HepG2 (cell line): ENCODE results near the gene AGFG1. TPM values are rescaled to one million over a fixed set of nuclear protein-coding genes. Genes with fewer than 3 reads are reported as not detected.

Source experiments
- CHD4 ChIP-seq: fragments of 200-600 bp; sonication (generic); IDR thresholded peaks from 2 replicates; pipeline ENCODE4 v1.7.0; 2017; ENCODE audit warnings: mild to moderate bottlenecking, low read length, borderline replicate concordance
- GPN1 ChIP-seq: sonication (generic); formaldehyde crosslinking; IDR thresholded peaks from 2 replicates; pipeline ENCODE4 v1.5.1; 2020; ENCODE audit warnings: missing genetic modification reagents, borderline replicate concordance
- HDAC6 ChIP-seq: fragments of 200-600 bp; sonication (generic); IDR thresholded peaks from 2 replicates; pipeline ENCODE4 v1.7.0; 2017; ENCODE audit warnings: mild to moderate bottlenecking, antibody characterized with exemption, low read length, low read depth
- MEIS1 ChIP-seq: sonication (generic); formaldehyde crosslinking; IDR thresholded peaks from 2 replicates; pipeline ENCODE4 v1.9.0; 2021; ENCODE audit warnings: mild to moderate bottlenecking, missing genetic modification reagents, moderate library complexity, borderline replicate concordance
- MIER3 ChIP-seq: IDR thresholded peaks from 2 replicates; pipeline ENCODE4 v1.6.1; 2016; ENCODE audit warnings: missing compliant biosample characterization, borderline replicate concordance
- MZF1 ChIP-seq: sonication (generic); formaldehyde crosslinking; IDR thresholded peaks from 2 replicates; pipeline ENCODE4 v1.8.1; 2023; ENCODE audit warnings: mild to moderate bottlenecking, missing genetic modification reagents, borderline replicate concordance
- NCOR1 ChIP-seq: fragments of 200-600 bp; sonication (generic); IDR thresholded peaks from 2 replicates; pipeline ENCODE4 v1.7.0; 2017; ENCODE audit warnings: antibody characterized with exemption, low read length, borderline replicate concordance
- SCMH1 ChIP-seq: sonication (generic); formaldehyde crosslinking; IDR thresholded peaks from 2 replicates; pipeline ENCODE4 v1.9.0; 2021; ENCODE audit warnings: missing genetic modification reagents, mild to moderate bottlenecking, borderline replicate concordance
- SMARCE1 ChIP-seq: fragments of 450-650 bp; IDR thresholded peaks from 2 replicates; pipeline ENCODE4 v1.6.1; 2017; ENCODE audit warnings: borderline replicate concordance
- SRY ChIP-seq: sonication (generic); formaldehyde crosslinking; IDR thresholded peaks from 2 replicates; pipeline ENCODE4 v1.8.0; 2022; ENCODE audit warnings: mild to moderate bottlenecking, missing genetic modification reagents
- ZBTB7B ChIP-seq: sonication (generic); formaldehyde crosslinking; IDR thresholded peaks from 2 replicates; pipeline ENCODE4 v1.4.0; 2020; ENCODE audit warnings: missing genetic modification reagents
- ZMYM2 ChIP-seq: sonication (generic); formaldehyde crosslinking; IDR thresholded peaks from 2 replicates; pipeline ENCODE4 v1.8.0; 2022; ENCODE audit warnings: mild to moderate bottlenecking, missing genetic modification reagents
- ZNF263 ChIP-seq: sonication (generic); formaldehyde crosslinking; IDR thresholded peaks from 2 replicates; pipeline ENCODE4 v1.4.0; 2020; ENCODE audit warnings: missing genetic modification reagents
- ZNF572 ChIP-seq: sonication (generic); formaldehyde crosslinking; IDR thresholded peaks from 2 replicates; pipeline ENCODE4 v1.5.1; 2020; ENCODE audit warnings: mild to moderate bottlenecking, missing genetic modification reagents
- ZNF619 ChIP-seq: sonication (generic); formaldehyde crosslinking; IDR thresholded peaks from 2 replicates; pipeline ENCODE4 v1.4.0; 2020; ENCODE audit warnings: mild to moderate bottlenecking, missing genetic modification reagents
- ZNF761 ChIP-seq: sonication (generic); formaldehyde crosslinking; conservative IDR thresholded peaks from 2 replicates; pipeline ENCODE4 v1.4.0; 2020; ENCODE audit warnings: mild to moderate bottlenecking, missing genetic modification reagents
- polyA plus RNA-seq, 8 experiments: library from polyadenylated mRNA; depleted of rRNA in 3 of 8; stranded (reverse) in 7 of 8; unstranded in 1 of 8; fragments of >200 nt; fragmentation: Illumina TruSeq in 4 of 8; extraction: Trizol in 4 of 8; gene quantifications; 2 replicates each; pipeline versions ENCODE4 v1.2.1 to v1.2.3, GENCODE V29; 2011 to 2016; ENCODE audit warnings: low read depth in 4 of 8, missing spikeins in 1 of 8, mixed read lengths in 1 of 8; ENCODE audit not compliant: insufficient read depth in 1 of 8
- total RNA-seq, 5 experiments: library from RNA; depleted of rRNA; stranded (reverse); fragments of >200 nt; fragmentation: Illumina TruSeq; extraction: Trizol; gene quantifications; 2 replicates each; pipeline ENCODE4 v1.2.3, GENCODE V29; 2016; ENCODE audit warnings: low read depth in 1 of 5
- TF ChIP-seq, protein P1 (sequence below): sonication (generic); formaldehyde crosslinking; IDR thresholded peaks from 2 replicates; pipeline ENCODE4 v1.8.0; 2022; ENCODE audit warnings: missing genetic modification reagents, mild to moderate bottlenecking, inconsistent platforms, borderline replicate concordance
- TF ChIP-seq, protein P2 (sequence below): sonication (generic); formaldehyde crosslinking; IDR thresholded peaks from 2 replicates; pipeline ENCODE4 v1.5.0; 2020; ENCODE audit warnings: missing genetic modification reagents
- TF ChIP-seq, protein P3 (sequence below): sonication (generic); formaldehyde crosslinking; IDR thresholded peaks from 2 replicates; pipeline ENCODE4 v1.5.0; 2020; ENCODE audit warnings: mild to moderate bottlenecking, low read depth, missing genetic modification reagents, borderline replicate concordance
- TF ChIP-seq, protein P4 (sequence below): sonication (generic); formaldehyde crosslinking; IDR thresholded peaks from 2 replicates; pipeline ENCODE4 v1.4.0; 2020; ENCODE audit warnings: mild to moderate bottlenecking, missing genetic modification reagents

AGFG1 gene
- total and polyA plus RNA-seq, 2 of the 13 experiments (the other 11 are each of a cell fraction or from before 2014, with no cell fraction given) = 145 to 168 TPM

DNA sequence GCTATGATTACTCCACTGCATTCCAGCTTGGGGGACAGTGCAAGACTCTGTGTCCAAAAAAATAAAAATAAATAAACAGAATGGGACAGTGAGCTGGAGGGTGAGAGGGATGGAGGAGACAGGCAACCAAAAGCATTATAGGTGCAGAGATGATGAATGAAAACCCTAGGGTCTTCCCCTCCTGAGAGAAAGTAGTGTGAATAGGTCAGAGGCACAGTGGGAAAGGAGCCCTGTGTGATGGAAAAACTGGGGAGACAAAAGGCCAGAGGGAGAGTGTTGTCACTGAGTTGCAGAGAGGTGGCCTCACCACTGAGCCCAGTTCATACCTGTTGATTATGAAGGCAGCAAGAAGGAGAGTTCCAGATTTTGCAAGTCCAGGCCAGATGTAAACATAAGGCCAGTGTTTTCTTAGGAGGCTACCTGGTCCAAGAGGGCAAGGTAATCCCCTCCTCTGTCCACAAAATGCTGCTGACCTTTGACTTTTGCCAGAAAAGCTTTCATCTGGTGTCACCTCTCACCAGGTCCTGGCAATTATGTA is 17.6 kb upstream of the AGFG1 start (continued):
- TF ChIP-seq, protein P1, sequence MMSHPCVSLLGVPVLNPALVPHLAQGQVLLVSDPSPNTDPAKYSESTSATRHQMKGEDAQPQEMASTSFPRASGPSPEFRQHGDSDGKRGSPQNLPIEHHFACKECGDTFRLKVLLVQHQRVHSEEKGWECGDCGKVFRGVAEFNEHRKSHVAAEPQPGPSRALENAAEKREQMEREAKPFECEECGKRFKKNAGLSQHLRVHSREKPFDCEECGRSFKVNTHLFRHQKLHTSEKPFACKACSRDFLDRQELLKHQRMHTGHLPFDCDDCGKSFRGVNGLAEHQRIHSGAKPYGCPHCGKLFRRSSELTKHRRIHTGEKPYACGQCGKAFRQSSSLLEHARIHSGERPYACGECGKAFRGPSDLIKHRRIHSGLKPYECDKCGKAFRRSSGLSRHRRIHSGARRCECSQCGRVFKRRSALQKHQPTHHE (CRISPR knock-in tag) = no peak
- TF ChIP-seq, protein P2, sequence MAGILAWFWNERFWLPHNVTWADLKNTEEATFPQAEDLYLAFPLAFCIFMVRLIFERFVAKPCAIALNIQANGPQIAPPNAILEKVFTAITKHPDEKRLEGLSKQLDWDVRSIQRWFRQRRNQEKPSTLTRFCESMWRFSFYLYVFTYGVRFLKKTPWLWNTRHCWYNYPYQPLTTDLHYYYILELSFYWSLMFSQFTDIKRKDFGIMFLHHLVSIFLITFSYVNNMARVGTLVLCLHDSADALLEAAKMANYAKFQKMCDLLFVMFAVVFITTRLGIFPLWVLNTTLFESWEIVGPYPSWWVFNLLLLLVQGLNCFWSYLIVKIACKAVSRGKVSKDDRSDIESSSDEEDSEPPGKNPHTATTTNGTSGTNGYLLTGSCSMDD = no peak
- TF ChIP-seq SCMH1 (CRISPR knock-in tag) = no peak
- TF ChIP-seq, protein P3, sequence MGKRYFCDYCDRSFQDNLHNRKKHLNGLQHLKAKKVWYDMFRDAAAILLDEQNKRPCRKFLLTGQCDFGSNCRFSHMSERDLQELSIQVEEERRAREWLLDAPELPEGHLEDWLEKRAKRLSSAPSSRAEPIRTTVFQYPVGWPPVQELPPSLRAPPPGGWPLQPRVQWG (CRISPR knock-in tag) = no peak
- TF ChIP-seq SMARCE1 = no peak
- no peak for TF ChIP-seq ZNF619
- TF ChIP-seq ZMYM2 = peak; percentile 35; the same call in 1 of the 2 replicates
- no peak for TF ChIP-seq MEIS1
- 0 out of 2 replicates have a peak, but pooled peaks have one; percentile 37 for TF ChIP-seq ZNF761 (CRISPR knock-in tag)
- TF ChIP-seq SRY (CRISPR knock-in tag) = no peak
- TF ChIP-seq CHD4 = no peak
- no peak for TF ChIP-seq GPN1 (CRISPR knock-in tag)
- TF ChIP-seq MIER3 (CRISPR knock-in tag) = peak; percentile 62; the same call in 1 of the 2 replicates
- TF ChIP-seq NCOR1 = no peak; the same call in 1 of the 2 replicates
- no peak for TF ChIP-seq MZF1 (CRISPR knock-in tag)
- TF ChIP-seq ZBTB7B (CRISPR knock-in tag) = 0 out of 2 replicates have a peak, but pooled peaks have one; percentile 28
- TF ChIP-seq, protein P4, sequence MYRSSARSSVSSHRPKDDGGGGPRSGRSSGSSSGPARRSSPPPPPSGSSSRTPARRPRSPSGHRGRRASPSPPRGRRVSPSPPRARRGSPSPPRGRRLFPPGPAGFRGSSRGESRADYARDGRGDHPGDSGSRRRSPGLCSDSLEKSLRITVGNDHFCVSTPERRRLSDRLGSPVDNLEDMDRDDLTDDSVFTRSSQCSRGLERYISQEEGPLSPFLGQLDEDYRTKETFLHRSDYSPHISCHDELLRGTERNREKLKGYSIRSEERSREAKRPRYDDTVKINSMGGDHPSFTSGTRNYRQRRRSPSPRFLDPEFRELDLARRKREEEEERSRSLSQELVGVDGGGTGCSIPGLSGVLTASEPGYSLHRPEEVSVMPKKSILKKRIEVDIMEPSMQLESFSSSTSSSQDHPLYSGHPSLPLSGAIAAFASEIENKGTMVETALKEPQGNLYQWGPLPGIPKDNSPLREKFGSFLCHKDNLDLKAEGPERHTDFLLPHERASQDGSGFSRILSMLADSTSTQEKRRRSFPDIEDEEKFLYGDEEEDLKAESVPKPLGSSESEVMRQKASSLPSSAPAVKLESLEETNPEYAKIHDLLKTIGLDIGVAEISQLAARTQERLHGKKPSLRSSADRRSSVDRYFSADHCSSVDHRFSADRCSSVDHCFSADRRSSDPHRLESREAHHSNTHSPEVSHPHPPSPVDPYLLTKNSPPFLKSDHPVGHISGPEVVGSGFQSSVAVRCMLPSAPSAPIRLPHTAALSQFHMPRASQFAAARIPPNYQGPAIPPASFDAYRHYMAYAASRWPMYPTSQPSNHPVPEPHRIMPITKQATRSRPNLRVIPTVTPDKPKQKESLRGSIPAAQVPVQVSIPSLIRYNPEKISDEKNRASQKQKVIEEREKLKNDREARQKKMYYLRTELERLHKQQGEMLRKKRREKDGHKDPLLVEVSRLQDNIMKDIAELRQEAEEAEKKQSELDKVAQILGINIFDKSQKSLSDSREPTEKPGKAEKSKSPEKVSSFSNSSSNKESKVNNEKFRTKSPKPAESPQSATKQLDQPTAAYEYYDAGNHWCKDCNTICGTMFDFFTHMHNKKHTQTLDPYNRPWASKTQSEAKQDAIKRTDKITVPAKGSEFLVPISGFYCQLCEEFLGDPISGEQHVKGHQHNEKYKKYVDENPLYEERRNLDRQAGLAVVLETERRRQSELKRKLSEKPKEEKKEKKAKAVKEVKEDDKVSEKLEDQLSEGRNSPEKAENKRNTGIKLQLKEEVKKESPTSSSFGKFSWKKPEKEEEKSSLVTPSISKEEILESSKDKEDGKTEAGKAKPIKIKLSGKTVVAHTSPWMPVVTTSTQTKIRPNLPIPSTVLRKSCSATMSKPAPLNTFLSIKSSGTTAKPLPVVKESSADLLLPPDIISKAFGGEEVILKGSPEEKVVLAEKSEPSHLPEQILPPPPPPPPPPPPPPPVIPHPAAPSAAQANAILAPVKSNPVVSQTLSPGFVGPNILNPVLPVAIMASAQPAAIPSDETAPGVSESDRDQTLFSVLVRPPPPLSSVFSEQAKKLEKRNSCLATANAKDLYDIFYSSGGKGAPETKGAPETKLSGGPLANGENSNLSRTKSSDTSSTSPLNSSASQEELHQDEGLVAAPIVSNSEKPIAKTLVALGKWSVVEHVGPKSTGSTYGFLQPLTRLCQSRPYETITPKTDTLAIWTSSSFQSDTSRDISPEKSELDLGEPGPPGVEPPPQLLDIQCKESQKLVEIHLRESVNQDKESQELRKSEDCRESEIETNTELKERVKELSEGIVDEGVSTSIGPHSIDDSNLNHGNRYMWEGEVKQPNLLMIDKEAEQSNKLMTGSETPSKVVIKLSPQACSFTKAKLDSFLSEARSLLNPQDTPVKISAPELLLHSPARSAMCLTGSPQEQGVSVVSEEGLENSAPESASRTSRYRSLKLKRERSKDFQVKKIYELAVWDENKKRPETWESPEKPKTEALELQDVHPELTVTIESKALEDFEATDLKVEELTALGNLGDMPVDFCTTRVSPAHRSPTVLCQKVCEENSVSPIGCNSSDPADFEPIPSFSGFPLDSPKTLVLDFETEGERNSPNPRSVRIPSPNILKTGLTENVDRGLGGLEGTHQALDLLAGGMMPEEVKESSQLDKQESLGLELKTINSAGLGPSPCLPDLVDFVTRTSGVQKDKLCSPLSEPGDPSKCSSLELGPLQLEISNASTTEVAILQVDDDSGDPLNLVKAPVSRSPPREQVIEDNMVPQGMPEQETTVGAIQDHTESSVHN (CRISPR knock-in tag) = 0 out of 2 replicates have a peak, but pooled peaks have one; percentile 46
- no peak for TF ChIP-seq ZNF263 (CRISPR knock-in tag)
- TF ChIP-seq ZNF572 (CRISPR knock-in tag) = no peak
- TF ChIP-seq HDAC6 = no peak
